Fibroblast of lung (primary cell): Measurements from ENCODE around the gene GPX4.

Experiments
- CTCF ChIP-seq, 2 donors: IDR thresholded peaks in 1 of 2; conservative IDR thresholded peaks in 1 of 2; 1 replicate in 1 of 2; 2 replicates in 1 of 2; pipeline ENCODE4 v1.5.1; 2011 to 2012; ENCODE audit warnings: low read length in 2 of 2, control low read depth in 1 of 2, inconsistent platforms in 1 of 2, low read depth in 1 of 2, mild to moderate bottlenecking in 1 of 2
- EZH2 ChIP-seq: IDR thresholded peaks from 2 replicates; pipeline ENCODE4 v1.5.1; 2012; ENCODE audit warnings: low read length, control low read depth, mild to moderate bottlenecking; ENCODE audit errors: missing control alignments

- TF ChIP-seq CTCF (conservative IDR thresholded peaks at IDR 0.05 in 1 of 2, IDR thresholded peaks at IDR 0.05 in 1 of 2; ENCODE audit: low read depth in 1 of 2, low read length in 2 of 2), result no peak
- no peak for TF ChIP-seq EZH2
Observed at GRCh38 chr19:1123381-1123780, 19.6 kb downstream of the GPX4 start.
